Uterus (tissue), 2 donors: Measurements from ENCODE around the gene ENKD1.

Experiments
- POLR2A ChIP-seq, 2 donors: fragments of 450-650 bp; IDR thresholded peaks; one replicate each; pipeline ENCODE4 v1.6.1; 2016; ENCODE audit warnings: antibody characterized with exemption in 2 of 2, mild to moderate bottlenecking in 1 of 2, moderate library complexity in 1 of 2
- TF ChIP-seq, protein P1 (sequence below), 4 experiments: fragments of 200-600 bp in 2 of 4; fragments of 450-650 bp in 2 of 4; sonication (generic) in 2 of 4; IDR thresholded peaks; one replicate each; pipeline ENCODE4 v1.5.1; 2016 to 2019; ENCODE audit warnings: antibody characterized with exemption in 4 of 4, mild to moderate bottlenecking in 2 of 4, moderate library complexity in 1 of 4

DNA sequence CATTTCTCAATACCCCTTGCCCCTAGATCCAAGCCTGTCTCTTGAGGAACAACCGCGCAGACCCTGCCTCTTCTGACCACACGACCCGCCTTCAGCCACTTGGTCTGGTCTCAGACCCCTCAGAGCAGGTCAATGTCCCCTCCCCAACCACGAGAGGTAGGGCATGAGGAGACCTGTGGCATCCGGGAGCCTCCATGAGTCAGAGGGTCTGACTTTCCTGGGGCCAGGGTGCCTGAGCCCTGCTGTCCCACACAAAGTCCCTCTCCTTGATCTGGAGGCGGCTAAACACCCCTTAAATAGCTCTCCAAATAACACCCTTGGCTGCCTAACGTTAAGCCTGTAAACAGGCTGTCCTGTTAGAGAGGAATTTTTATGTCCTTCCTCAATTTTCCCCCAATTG is 16.5 kb downstream of the ENKD1 start:
- TF ChIP-seq, protein P1, sequence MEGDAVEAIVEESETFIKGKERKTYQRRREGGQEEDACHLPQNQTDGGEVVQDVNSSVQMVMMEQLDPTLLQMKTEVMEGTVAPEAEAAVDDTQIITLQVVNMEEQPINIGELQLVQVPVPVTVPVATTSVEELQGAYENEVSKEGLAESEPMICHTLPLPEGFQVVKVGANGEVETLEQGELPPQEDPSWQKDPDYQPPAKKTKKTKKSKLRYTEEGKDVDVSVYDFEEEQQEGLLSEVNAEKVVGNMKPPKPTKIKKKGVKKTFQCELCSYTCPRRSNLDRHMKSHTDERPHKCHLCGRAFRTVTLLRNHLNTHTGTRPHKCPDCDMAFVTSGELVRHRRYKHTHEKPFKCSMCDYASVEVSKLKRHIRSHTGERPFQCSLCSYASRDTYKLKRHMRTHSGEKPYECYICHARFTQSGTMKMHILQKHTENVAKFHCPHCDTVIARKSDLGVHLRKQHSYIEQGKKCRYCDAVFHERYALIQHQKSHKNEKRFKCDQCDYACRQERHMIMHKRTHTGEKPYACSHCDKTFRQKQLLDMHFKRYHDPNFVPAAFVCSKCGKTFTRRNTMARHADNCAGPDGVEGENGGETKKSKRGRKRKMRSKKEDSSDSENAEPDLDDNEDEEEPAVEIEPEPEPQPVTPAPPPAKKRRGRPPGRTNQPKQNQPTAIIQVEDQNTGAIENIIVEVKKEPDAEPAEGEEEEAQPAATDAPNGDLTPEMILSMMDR (IDR thresholded peaks at IDR 0.05): no peak
- TF ChIP-seq POLR2A (IDR thresholded peaks at IDR 0.05): no peak
